Gastrocnemius medialis (tissue), 4 donors: ENCODE results near the gene GPHA2. TPM values are rescaled to one million over a fixed set of nuclear protein-coding genes. Genes with fewer than 3 reads are reported as not detected.

Source experiments
- ATAC-seq, 2 donors: fragments of 150-250 bp; one replicate each; pipeline ENCODE4 v1.9.1; 2016
- DNase-seq, 2 donors: peaks; one replicate each; pipeline ENCODE4 v3.0.0-alpha.2; 2019
- H3K27ac ChIP-seq, 4 donors: fragments of 200-600 bp; sonication (generic); 1 replicate in 1 of 4; 2 replicates in 3 of 4; pipeline ENCODE4 v1.5.1; 2016 to 2018; ENCODE audit warnings: mild to moderate bottlenecking in 2 of 4, moderate library complexity in 1 of 4
- H3K27me3 ChIP-seq, 3 donors: fragments of 200-600 bp; sonication (generic) in 2 of 3; 1 replicate in 1 of 3; 2 replicates in 2 of 3; pipeline versions ENCODE4 v1.5.1 to v1.6.0; 2016 to 2019; ENCODE audit warnings: mild to moderate bottlenecking in 1 of 3, moderate library complexity in 1 of 3
- H3K36me3 ChIP-seq, 2 donors: fragments of 200-600 bp; sonication (generic) in 1 of 2; one replicate each; pipeline ENCODE4 v1.5.1; 2017 to 2018
- H3K4me1 ChIP-seq, 2 donors: fragments of 200-600 bp; sonication (generic) in 1 of 2; one replicate each; pipeline ENCODE4 v1.5.1; 2016 to 2017; ENCODE audit warnings: mild to moderate bottlenecking in 2 of 2
- H3K4me3 ChIP-seq, 4 donors: fragments of 200-600 bp; sonication (generic) in 3 of 4; 1 replicate in 1 of 4; 2 replicates in 3 of 4; pipeline ENCODE4 v1.5.1; 2016 to 2019; ENCODE audit warnings: mild to moderate bottlenecking in 2 of 4
- H3K9me3 ChIP-seq, 3 donors: fragments of 200-600 bp; sonication (generic) in 2 of 3; 1 replicate in 1 of 3; 2 replicates in 2 of 3; pipeline ENCODE4 v1.5.1; 2016 to 2019
- POLR2A ChIP-seq, 2 donors: fragments of 450-650 bp; IDR thresholded peaks; one replicate each; pipeline ENCODE4 v1.6.1; 2017; ENCODE audit warnings: antibody characterized with exemption in 2 of 2, mild to moderate bottlenecking in 2 of 2, moderate library complexity in 2 of 2
- in situ Hi-C, 4 donors: fragments of 200-750 bp; cut with MboI; loops; one replicate each; pipeline versions ENCODE4 v1.15.0 to v1.8.0; 2017; ENCODE audit warnings: low sequenced_read_pairs in 4 of 4
- intact Hi-C: fragments of 100-400 bp; cut with DNase I; formaldehyde crosslinking; loops from one replicate; pipeline ENCODE4 v1.15.1; 2023; ENCODE audit warnings: low total_unique reads
- total RNA-seq, 4 donors: library from RNA; depleted of rRNA; stranded (reverse); fragments of >200 nt; gene quantifications; one replicate each; pipeline versions ENCODE4 v1.1.0 to v1.2.3, GENCODE V29; 2016
- TF ChIP-seq, protein P1 (sequence below), 5 experiments: fragments of 450-650 bp in 3 of 5; fragments of 200-600 bp in 2 of 5; sonication (generic) in 2 of 5; IDR thresholded peaks in 4 of 5; conservative IDR thresholded peaks in 1 of 5; 1 replicate in 4 of 5; 2 replicates in 1 of 5; pipeline ENCODE4 v1.5.1; 2016 to 2019; ENCODE audit warnings: antibody characterized with exemption in 5 of 5, mild to moderate bottlenecking in 3 of 5, moderate library complexity in 3 of 5

Gene GPHA2
- total RNA-seq, 4 donors from 2014 or later: not detected

DNA sequence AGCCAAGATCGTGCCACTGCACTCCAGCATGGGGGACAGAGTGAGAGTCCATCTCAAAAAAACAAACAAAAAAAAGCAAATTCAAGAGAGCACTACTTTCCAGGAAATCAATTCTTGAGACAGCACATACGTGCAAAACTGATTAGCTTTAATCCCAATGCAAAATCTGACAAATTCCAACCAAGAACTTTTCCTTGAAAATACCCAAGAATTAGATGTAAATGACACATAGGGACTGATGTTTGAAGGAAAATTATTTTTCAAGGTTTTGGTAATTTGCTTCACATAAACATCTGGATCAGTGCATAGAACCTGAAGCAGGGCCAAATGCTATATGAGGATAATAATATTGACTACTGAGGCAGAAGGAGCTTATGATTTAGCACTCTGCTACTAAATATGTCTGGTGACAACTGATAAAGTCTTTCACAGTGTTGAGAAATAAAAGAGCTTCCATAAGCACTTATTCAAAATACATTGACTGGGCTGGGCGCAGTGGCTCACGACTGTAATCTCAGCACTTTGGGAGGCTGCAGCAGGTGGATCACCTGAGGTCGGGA lies 27.5 kb upstream of the GPHA2 start:
- Histone ChIP-seq H3K27ac (no peak overlapping the region), H3K36me3 (no peaks in the 10 kb centered on the region), H3K4me1 (no peaks in the 10 kb centered on the region), H3K9me3 (no peaks in the 10 kb centered on the region), H3K4me3 (no peak overlapping the region), H3K27me3 (no peaks in the 10 kb centered on the region)
- in situ Hi-C loops: no loop called here
- TF ChIP-seq POLR2A (IDR thresholded peaks at IDR 0.05): no peak
- TF ChIP-seq, protein P1, sequence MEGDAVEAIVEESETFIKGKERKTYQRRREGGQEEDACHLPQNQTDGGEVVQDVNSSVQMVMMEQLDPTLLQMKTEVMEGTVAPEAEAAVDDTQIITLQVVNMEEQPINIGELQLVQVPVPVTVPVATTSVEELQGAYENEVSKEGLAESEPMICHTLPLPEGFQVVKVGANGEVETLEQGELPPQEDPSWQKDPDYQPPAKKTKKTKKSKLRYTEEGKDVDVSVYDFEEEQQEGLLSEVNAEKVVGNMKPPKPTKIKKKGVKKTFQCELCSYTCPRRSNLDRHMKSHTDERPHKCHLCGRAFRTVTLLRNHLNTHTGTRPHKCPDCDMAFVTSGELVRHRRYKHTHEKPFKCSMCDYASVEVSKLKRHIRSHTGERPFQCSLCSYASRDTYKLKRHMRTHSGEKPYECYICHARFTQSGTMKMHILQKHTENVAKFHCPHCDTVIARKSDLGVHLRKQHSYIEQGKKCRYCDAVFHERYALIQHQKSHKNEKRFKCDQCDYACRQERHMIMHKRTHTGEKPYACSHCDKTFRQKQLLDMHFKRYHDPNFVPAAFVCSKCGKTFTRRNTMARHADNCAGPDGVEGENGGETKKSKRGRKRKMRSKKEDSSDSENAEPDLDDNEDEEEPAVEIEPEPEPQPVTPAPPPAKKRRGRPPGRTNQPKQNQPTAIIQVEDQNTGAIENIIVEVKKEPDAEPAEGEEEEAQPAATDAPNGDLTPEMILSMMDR (IDR thresholded peaks at IDR 0.05 in 4 of 5, conservative IDR thresholded peaks at IDR 0.05 in 1 of 5): no peak
- no peak for ATAC-seq
- no peak for DNase-seq
- intact Hi-C loops: no loop called here

DNA sequence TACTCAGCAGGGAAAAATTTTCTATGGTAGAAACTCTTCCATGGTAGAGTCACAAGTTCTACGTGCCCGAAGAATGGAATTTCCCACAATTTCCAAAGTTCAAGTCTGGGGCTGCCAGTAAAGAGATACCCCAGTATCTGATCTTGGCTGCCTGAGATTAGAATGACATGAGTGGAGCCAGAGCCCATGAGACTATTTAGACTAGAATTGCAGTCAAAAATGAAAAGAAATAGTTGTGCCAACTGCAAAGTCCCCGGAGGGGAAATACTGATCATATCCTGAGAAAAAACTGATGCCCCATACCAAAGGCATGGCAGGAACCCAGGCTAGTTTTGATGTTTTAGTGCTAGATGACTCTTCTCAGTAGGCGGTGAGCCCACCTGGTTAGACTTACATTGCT lies 25.0 kb upstream of the GPHA2 start:
- in situ Hi-C loops (no loop called here), intact Hi-C loops (no loop called here)
- H3K4me3 ChIP-seq: no peak overlapping the region
- no peaks in the 10 kb centered on the region for H3K4me1 ChIP-seq
- H3K9me3 ChIP-seq: no peaks in the 10 kb centered on the region
- H3K27me3 ChIP-seq: no peaks in the 10 kb centered on the region
- no peak overlapping the region for H3K27ac ChIP-seq
- TF ChIP-seq POLR2A (IDR thresholded peaks at IDR 0.05): no peak
- TF ChIP-seq, protein P1 (IDR thresholded peaks at IDR 0.05 in 4 of 5, conservative IDR thresholded peaks at IDR 0.05 in 1 of 5): no peak
- DNase-seq (no peak), ATAC-seq (no peak)
- H3K36me3 ChIP-seq: no peaks in the 10 kb centered on the region

DNA sequence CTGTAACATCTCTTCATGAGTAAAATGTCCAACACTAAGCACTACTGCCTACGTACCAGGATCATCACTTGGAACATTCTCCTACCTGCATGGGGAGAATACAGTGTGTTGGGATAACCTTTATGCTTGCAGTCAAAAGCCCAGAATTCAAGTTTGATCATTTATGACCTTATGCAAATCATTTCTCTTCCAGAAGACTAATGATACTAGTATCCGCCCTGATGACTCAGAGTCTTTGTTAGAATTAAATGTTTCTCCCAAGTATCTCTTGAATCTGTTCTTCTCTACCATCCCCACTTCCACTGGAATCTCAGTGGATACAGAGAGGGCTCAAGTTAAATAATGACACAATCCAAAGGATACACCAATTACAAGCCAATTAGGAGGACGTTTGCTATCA lies 23.8 kb upstream of the GPHA2 start:
- TF ChIP-seq POLR2A (IDR thresholded peaks at IDR 0.05): no peak
- TF ChIP-seq, protein P1 (IDR thresholded peaks at IDR 0.05 in 4 of 5, conservative IDR thresholded peaks at IDR 0.05 in 1 of 5): no peak
- in situ Hi-C loops: no loop called here
- ATAC-seq (no peak), DNase-seq (no peak)
- H3K27ac ChIP-seq: no peak overlapping the region
- intact Hi-C loops: no loop called here
- H3K9me3 ChIP-seq: no peaks in the 10 kb centered on the region
- no peaks in the 10 kb centered on the region for H3K36me3 ChIP-seq
- no peak overlapping the region for H3K4me3 ChIP-seq
- no peaks in the 10 kb centered on the region for H3K4me1 ChIP-seq
- no peaks in the 10 kb centered on the region for H3K27me3 ChIP-seq

DNA sequence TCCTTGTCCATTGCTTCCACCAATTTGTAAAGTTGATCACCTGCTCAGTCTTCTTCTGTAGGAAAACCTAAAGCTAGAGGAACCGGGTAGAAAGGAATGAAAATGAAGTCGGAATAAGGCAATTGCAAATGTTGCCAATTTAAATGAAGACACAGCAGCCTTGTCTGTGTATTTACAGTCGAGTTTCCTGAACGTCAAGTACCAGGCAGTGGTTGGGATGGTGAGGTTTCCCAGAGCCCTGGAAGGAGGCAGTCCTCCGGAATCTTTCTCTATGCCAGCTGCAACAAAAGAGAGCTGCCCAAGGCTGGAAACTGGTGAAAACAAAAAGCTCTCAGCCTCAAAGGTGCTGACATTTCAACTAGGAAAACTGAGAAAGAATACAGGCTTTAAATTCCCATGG lies 18.5 kb upstream of the GPHA2 start:
- ATAC-seq: no peak
- Histone ChIP-seq H3K4me3 (no peak overlapping the region), H3K4me1 (no peaks in the 10 kb centered on the region), H3K27ac (no peak overlapping the region), H3K27me3 (no peaks in the 10 kb centered on the region), H3K36me3 (no peaks in the 10 kb centered on the region), H3K9me3 (no peaks in the 10 kb centered on the region)
- in situ Hi-C loops: no loop called here
- TF ChIP-seq, protein P1 (IDR thresholded peaks at IDR 0.05 in 4 of 5, conservative IDR thresholded peaks at IDR 0.05 in 1 of 5): no peak
- TF ChIP-seq POLR2A (IDR thresholded peaks at IDR 0.05): no peak
- no peak for DNase-seq
- intact Hi-C loops: no loop called here

DNA sequence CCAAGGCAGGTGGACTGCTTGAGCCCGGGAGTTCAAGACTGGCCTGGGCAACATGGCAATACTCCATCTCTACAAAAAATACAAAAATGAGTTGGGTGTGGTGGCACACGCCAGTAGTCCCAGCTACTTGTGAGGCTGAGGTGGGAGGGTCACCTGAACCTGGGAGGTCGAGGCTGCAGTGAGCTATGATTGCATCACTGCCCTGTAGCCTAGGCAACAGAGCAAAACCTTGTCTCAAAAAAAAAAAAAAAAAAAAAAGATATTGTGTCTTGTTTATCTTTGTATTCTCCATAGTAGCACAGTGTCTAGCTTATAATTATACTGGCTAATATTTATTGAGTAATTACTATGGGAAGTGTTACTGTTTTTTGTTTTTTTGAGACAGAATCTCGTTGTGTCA lies 15.8 kb upstream of the GPHA2 start:
- Histone ChIP-seq H3K4me3 (no peak overlapping the region), H3K27ac (no peak overlapping the region), H3K9me3 (no peaks in the 10 kb centered on the region), H3K27me3 (no peaks in the 10 kb centered on the region), H3K36me3 (no peaks in the 10 kb centered on the region), H3K4me1 (no peaks in the 10 kb centered on the region)
- ATAC-seq (no peak), DNase-seq (no peak)
- TF ChIP-seq POLR2A (IDR thresholded peaks at IDR 0.05): no peak
- TF ChIP-seq, protein P1 (IDR thresholded peaks at IDR 0.05 in 4 of 5, conservative IDR thresholded peaks at IDR 0.05 in 1 of 5): no peak
- in situ Hi-C loops: no loop called here
- intact Hi-C loops: no loop called here
